GM23248 (cell line): Measurements from ENCODE around the gene EVA1C. TPM values are rescaled to one million over a fixed set of nuclear protein-coding genes. Genes with fewer than 3 reads are reported as not detected.
"Not testable (repeated sequence)": the region's sequence is repeated elsewhere in the genome, so short reads cannot be mapped to it uniquely, and the experiment has no call there.

ENCODE experiments used
- DNase-seq: peaks from one replicate; pipeline ENCODE4 v3.0.0-alpha.2; 2015
- H2AFZ ChIP-seq: fragments of 200-600 bp; sonication (generic); 2 replicates; pipeline ENCODE4 v1.6.1; 2016; ENCODE audit warnings: antibody characterized with exemption
- H3F3A ChIP-seq: fragments of 200-600 bp; sonication (generic); 2 replicates; pipeline ENCODE4 v1.6.1; 2016; ENCODE audit warnings: mild to moderate bottlenecking, antibody characterized with exemption, mixed run types; ENCODE audit not compliant: insufficient read depth
- H3K27ac ChIP-seq: fragments of 200-600 bp; sonication (generic); 2 replicates; pipeline ENCODE4 v1.5.1; 2016; ENCODE audit warnings: mild to moderate bottlenecking
- H3K27me3 ChIP-seq: fragments of 200-600 bp; sonication (generic); replicated peaks from 2 replicates; pipeline ENCODE4 v1.6.1; 2016; ENCODE audit warnings: mild to moderate bottlenecking; ENCODE audit not compliant: insufficient read depth
- H3K36me3 ChIP-seq: fragments of 200-600 bp; sonication (generic); 2 replicates; pipeline ENCODE4 v1.6.1; 2016; ENCODE audit warnings: low read depth, mild to moderate bottlenecking
- H3K4me1 ChIP-seq: fragments of 200-600 bp; sonication (generic); 2 replicates; pipeline ENCODE4 v1.6.1; 2016; ENCODE audit warnings: mild to moderate bottlenecking; ENCODE audit not compliant: insufficient read depth
- H3K4me2 ChIP-seq: fragments of 200-600 bp; sonication (generic); one replicate; pipeline ENCODE4 v1.6.1; 2016; ENCODE audit warnings: mild to moderate bottlenecking; ENCODE audit not compliant: unreplicated experiment
- H3K4me3 ChIP-seq: fragments of 200-600 bp; sonication (generic); 2 replicates; pipeline ENCODE4 v1.5.1; 2016; ENCODE audit warnings: mild to moderate bottlenecking
- H3K79me2 ChIP-seq: fragments of 200-600 bp; sonication (generic); 2 replicates; pipeline ENCODE4 v1.6.1; 2016; ENCODE audit warnings: mild to moderate bottlenecking; ENCODE audit not compliant: insufficient read depth
- H3K9ac ChIP-seq: fragments of 200-600 bp; sonication (generic); 2 replicates; pipeline ENCODE4 v1.6.1; 2016; ENCODE audit warnings: mild to moderate bottlenecking
- H3K9me2 ChIP-seq: fragments of 200-600 bp; sonication (generic); 2 replicates; pipeline ENCODE4 v1.6.1; 2016; ENCODE audit warnings: mixed run types, mild to moderate bottlenecking, moderate library complexity; ENCODE audit not compliant: insufficient read depth
- H3K9me3 ChIP-seq: fragments of 200-600 bp; sonication (generic); one replicate; pipeline ENCODE4 v1.6.1; 2017; ENCODE audit warnings: low read depth
- H4K20me1 ChIP-seq: fragments of 200-600 bp; sonication (generic); 2 replicates; pipeline ENCODE4 v1.6.0; 2016; ENCODE audit not compliant: insufficient read depth
- EZH2 ChIP-seq: fragments of 200-600 bp; sonication (generic); IDR thresholded peaks from 2 replicates; pipeline ENCODE4 v1.6.1; 2018; ENCODE audit warnings: antibody characterized with exemption, mild to moderate bottlenecking; ENCODE audit not compliant: insufficient read depth, poor library complexity, severe bottlenecking
- EZH2phosphoT487 ChIP-seq: fragments of 200-600 bp; sonication (generic); IDR thresholded peaks from 2 replicates; pipeline ENCODE4 v1.6.1; 2018; ENCODE audit warnings: antibody characterized with exemption, moderate library complexity, mild to moderate bottlenecking, low read depth; ENCODE audit not compliant: insufficient read depth
- WGBS, 2 experiments: methylation state at CpG; one replicate each; pipeline ENCODE4 v1.1.6; 2015 to 2017; ENCODE audit warnings: low lambda C conversion rate in 2 of 2, low coverage in 1 of 2; ENCODE audit errors: missing lambda C conversion rate in 2 of 2; 5-methylcytosine and 5-hydroxymethylcytosine counted together
- in situ Hi-C: fragments of 300-500 bp; cut with MboI; formaldehyde crosslinking; loops from 2 replicates; pipeline ENCODE4 v1.15.0; 2020
- polyA plus RNA-seq: library from polyadenylated mRNA; unstranded; fragments of >200 nt; fragmentation: Nextera tagmentation; extraction: Ambion mirVana; gene quantifications from 2 replicates; pipeline ENCODE4 v1.2.1, GENCODE V29; 2016
- total RNA-seq: library from RNA; depleted of rRNA; stranded (reverse); fragments of >200 nt; shearing (Covaris generic); gene quantifications from 2 replicates; pipeline ENCODE4 v1.2.3, GENCODE V29; 2014

EVA1C gene
- total and polyA plus RNA-seq, 2 experiments from 2014 or later, result 1.9 to 2.2 TPM

DNA sequence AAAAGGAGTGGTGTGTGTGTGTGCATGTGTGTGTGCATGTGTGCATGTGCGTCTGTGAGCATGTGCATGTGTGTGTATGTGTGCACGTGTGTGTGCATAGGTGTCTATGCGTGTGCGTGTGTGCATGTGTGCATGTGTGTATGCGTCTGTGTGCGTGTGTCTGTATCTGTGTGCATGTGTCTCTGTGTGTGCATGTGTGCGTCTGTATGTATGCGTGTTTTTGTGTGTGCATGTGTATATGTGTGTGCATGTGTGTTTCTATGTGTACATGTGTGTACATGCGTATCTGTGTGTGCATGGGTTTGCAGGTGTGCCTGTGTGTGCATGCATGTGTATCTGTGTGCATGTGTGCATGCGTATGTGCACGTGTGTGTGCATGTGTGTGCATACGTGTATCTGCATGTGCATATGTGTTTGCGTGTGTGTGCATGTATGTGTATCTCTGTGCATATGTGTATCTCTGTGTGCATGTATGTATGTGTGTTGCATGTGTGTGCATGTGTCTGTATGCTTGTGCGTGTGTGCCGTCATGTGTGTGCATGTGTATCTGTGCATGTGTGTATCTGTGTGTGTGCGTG is 94.9 kb downstream of the EVA1C start:
- Histone ChIP-seq H2AFZ (no peak overlapping the region), H3K36me3 (no peaks in the 10 kb centered on the region), H3F3A (no peaks in the 10 kb centered on the region), H3K4me1 (no peaks in the 10 kb centered on the region), H3K4me2 (no peak overlapping the region), H3K27me3 (no peaks in the 10 kb centered on the region), H3K79me2 (no peaks in the 10 kb centered on the region), H3K27ac (no peak overlapping the region), H3K4me3 (no peak overlapping the region), H3K9me3 (no peaks in the 10 kb centered on the region), H3K9ac (no peak overlapping the region), H4K20me1 (no peaks in the 10 kb centered on the region), H3K9me2 (no peaks in the 10 kb centered on the region)
- DNase-seq, result no peak
- 75 to 76% methylated on average over 16 of the region's 16 CpGs for WGBS, 2 experiments
- no peak for TF ChIP-seq EZH2
- no peak for TF ChIP-seq EZH2phosphoT487
- in situ Hi-C loops, result no loop called here

DNA sequence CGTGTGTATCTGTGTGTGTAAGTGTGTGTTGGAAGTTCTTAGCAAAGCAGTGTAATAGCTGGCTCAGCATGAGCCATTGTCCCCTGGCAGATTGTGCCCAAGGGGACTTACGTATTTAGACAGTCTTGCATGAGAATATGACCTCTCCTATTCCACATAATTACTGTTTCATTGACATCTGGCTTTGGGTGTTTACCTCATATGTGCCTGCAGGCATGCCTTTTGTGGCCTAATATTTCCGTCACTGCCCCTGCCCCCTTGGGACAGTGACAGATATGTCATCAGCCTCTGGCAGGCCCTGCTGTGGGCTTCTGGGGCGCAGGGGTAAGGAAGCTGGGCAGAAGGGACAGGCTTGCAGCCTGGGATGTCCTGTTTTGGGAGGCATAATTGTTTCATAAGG is 95.5 kb downstream of the EVA1C start:
- H3K27ac ChIP-seq, H3K4me3 ChIP-seq, in situ Hi-C loops, H3K4me2 ChIP-seq, DNase-seq, H3K36me3 ChIP-seq, H3K9me3 ChIP-seq, H3K9me2 ChIP-seq, H3K4me1 ChIP-seq, H4K20me1 ChIP-seq, H3K9ac ChIP-seq, H3K79me2 ChIP-seq, H3K27me3 ChIP-seq, H3F3A ChIP-seq, H2AFZ ChIP-seq: not testable (repeated sequence)
- WGBS, 2 experiments, result 49 to 56% methylated on average over 4 of the region's 4 CpGs

DNA sequence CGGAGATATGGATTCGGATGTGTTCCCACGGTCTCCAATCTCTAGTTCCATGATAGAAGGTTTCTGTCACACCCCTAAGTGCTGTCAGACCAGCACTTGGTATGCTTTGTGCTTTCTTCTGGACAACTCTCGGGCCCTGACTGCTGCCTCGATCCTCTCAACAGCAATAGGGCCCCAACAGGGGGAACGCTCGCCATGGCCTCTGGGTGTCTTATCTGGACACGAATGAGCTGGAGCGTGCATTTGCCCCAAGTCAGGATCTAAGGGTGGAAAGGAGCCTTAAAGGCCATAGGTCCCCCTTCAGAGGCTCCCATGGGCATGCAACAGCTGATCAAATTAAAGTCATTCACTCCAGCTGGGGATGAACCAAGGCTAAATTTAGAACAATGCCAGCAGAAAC is 96.1 kb downstream of the EVA1C start:
- H3K9me3 ChIP-seq, result no peaks in the 10 kb centered on the region
- H2AFZ ChIP-seq, result no peak overlapping the region
- H3K27me3 ChIP-seq, result no peaks in the 10 kb centered on the region
- 92 to 93% methylated on average over 9 of the region's 9 CpGs for WGBS, 2 experiments
- H3K4me2 ChIP-seq, result no peak overlapping the region
- H3K79me2 ChIP-seq, result no peaks in the 10 kb centered on the region
- H3K4me1 ChIP-seq, result no peaks in the 10 kb centered on the region
- H3K9me2 ChIP-seq, result no peaks in the 10 kb centered on the region
- H3K4me3 ChIP-seq, result no peak overlapping the region
- H3K9ac ChIP-seq, result no peak overlapping the region
- no peaks in the 10 kb centered on the region for H3F3A ChIP-seq
- DNase-seq, result no peak
- in situ Hi-C loops, result no loop called here
- TF ChIP-seq EZH2 (no peak), EZH2phosphoT487 (no peak)
- H3K27ac ChIP-seq, result no peak overlapping the region
- H3K36me3 ChIP-seq, result no peaks in the 10 kb centered on the region
- H4K20me1 ChIP-seq, result no peaks in the 10 kb centered on the region

DNA sequence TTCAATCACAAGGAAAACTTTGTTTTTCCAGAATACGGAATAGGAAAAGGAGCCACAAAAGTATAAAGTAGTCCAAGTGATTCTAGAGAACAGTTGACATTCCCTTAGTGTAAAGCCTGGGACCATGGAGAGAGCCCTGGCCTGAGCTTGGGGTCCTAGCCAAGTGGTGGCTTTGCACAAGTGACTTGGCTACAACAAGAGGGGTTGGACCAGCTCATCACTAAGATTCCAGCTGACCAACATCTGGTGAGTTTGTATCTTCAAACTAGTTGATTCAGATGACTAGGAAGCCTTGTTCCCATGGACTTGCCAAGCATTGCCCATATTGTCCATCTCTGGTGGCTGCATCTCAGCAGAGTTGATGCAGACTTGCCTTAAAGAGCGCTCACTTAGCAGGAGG is 96.5 kb downstream of the EVA1C start:
- H3K4me3 ChIP-seq, H3K4me2 ChIP-seq, H3K36me3 ChIP-seq, in situ Hi-C loops, DNase-seq, H3K27ac ChIP-seq, H3K9me2 ChIP-seq, H3K4me1 ChIP-seq, H3K79me2 ChIP-seq, H3K9ac ChIP-seq, H4K20me1 ChIP-seq, H3K27me3 ChIP-seq, H3K9me3 ChIP-seq, H3F3A ChIP-seq, H2AFZ ChIP-seq: not testable (repeated sequence)
- 86 to 91% methylated on average over 2 of the region's 2 CpGs for WGBS, 2 experiments

DNA sequence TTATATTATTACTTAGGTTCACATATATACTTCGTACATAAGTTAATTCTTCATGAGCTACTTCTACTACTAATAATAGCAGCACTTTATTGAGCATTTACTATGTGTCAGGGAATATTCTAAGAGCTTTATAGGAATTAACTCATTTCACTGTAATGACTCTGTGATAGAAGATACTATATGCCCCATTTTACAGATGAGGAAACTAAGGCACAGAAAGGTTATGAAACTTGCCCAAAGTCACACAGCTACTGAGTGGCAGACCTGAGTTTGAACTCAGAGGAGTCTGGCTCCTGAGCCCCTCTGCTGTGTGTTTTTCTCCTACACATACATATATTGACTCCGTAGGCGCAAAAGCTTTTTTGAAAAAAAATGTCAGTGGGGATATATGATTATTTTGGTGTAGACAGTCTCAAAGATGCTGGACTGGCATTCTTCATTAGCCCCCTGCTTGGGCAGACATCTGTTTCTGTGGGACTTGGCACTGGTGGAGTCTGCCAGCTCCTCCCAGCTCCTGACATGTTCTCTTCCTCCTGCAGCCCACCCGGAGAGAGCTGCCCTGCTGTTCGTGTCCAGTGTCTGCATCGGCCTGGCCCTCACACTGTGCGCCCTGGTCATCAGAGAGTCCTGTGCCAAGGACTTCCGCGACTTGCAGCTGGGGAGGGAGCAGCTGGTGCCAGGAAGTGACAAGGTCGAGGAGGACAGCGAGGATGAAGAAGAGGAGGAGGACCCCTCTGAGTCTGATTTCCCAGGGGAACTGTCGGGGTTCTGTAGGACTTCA is 102.0 kb downstream of the EVA1C start:
- in situ Hi-C loops, result no loop called here
- H2AFZ ChIP-seq, result no peak overlapping the region
- peaks cover 7% of the 10 kb centered on the region for H3F3A ChIP-seq
- H3K9me2 ChIP-seq, result no peaks in the 10 kb centered on the region
- H3K79me2 ChIP-seq, result no peaks in the 10 kb centered on the region
- no peaks in the 10 kb centered on the region for H3K36me3 ChIP-seq
- H3K27me3 ChIP-seq, result no peaks in the 10 kb centered on the region
- H3K4me1 ChIP-seq, result peaks cover 10% of the 10 kb centered on the region
- no peak overlapping the region for H3K4me2 ChIP-seq
- no peaks in the 10 kb centered on the region for H4K20me1 ChIP-seq
- TF ChIP-seq EZH2 (no peak), EZH2phosphoT487 (no peak)
- no peak overlapping the region for H3K27ac ChIP-seq
- DNase-seq, result no peak
- 87% methylated on average over 12 of the region's 12 CpGs for WGBS, 2 experiments
- no peak overlapping the region for H3K4me3 ChIP-seq
- H3K9ac ChIP-seq, result no peak overlapping the region
- no peaks in the 10 kb centered on the region for H3K9me3 ChIP-seq
